HepG2 (cell line): ENCODE data around the gene OASL. TPM values are rescaled to one million over a fixed set of nuclear protein-coding genes. Genes with fewer than 3 reads are reported as not detected.

Source experiments
- ATF7-NPFF ChIP-seq: sonication (generic); formaldehyde crosslinking; IDR thresholded peaks from 2 replicates; pipeline ENCODE4 v1.8.1; 2023; ENCODE audit warnings: mild to moderate bottlenecking, low read depth, missing genetic modification reagents, moderate library complexity
- CEBPG ChIP-seq: IDR thresholded peaks from 2 replicates; pipeline ENCODE4 v1.6.1; 2016
- EHMT2 ChIP-seq: fragments of 200-600 bp; sonication (generic); IDR thresholded peaks from 2 replicates; pipeline ENCODE4 v1.7.0; 2017; ENCODE audit warnings: antibody characterized with exemption, low read depth, low read length, borderline replicate concordance
- HIC2 ChIP-seq: sonication (generic); formaldehyde crosslinking; IDR thresholded peaks from 2 replicates; pipeline ENCODE4 v1.9.0; 2022; ENCODE audit warnings: low read depth, missing genetic modification reagents
- HOMEZ ChIP-seq: IDR thresholded peaks from 2 replicates; pipeline ENCODE4 v1.6.1; 2016; ENCODE audit warnings: low read depth
- IKZF4 ChIP-seq: sonication (generic); formaldehyde crosslinking; IDR thresholded peaks from 2 replicates; pipeline ENCODE4 v1.5.1; 2020; ENCODE audit warnings: borderline replicate concordance, mild to moderate bottlenecking, low read depth, missing genetic modification reagents; ENCODE audit errors: not compliant biosample characterization
- IRF2 ChIP-seq: IDR thresholded peaks from 2 replicates; pipeline ENCODE4 v1.6.1; 2018; ENCODE audit warnings: missing genetic modification reagents, missing compliant biosample characterization
- JUN ChIP-seq: sonication (generic); formaldehyde crosslinking; IDR thresholded peaks from 2 replicates; pipeline ENCODE4 v1.4.0; 2020; ENCODE audit warnings: mild to moderate bottlenecking, missing genetic modification reagents
- NR2F1 ChIP-seq, 2 experiments: fragments of 450-650 bp in 1 of 2; formaldehyde crosslinking in 1 of 2; IDR thresholded peaks; 2 replicates each; pipeline versions ENCODE4 v1.5.0 to v1.6.1; 2016 to 2020; ENCODE audit warnings: mild to moderate bottlenecking in 1 of 2, missing compliant biosample characterization in 1 of 2, missing genetic modification reagents in 1 of 2, moderate library complexity in 1 of 2
- TBX2 ChIP-seq: sonication (generic); formaldehyde crosslinking; IDR thresholded peaks from 2 replicates; pipeline ENCODE4 v1.5.0; 2020; ENCODE audit warnings: missing genetic modification reagents, mild to moderate bottlenecking, borderline replicate concordance
- THYN1 ChIP-seq: sonication (generic); formaldehyde crosslinking; IDR thresholded peaks from 2 replicates; pipeline ENCODE4 v1.8.1; 2023; ENCODE audit warnings: low read depth, mild to moderate bottlenecking, moderate library complexity, missing genetic modification reagents, borderline replicate concordance
- ZNF34 ChIP-seq: sonication (generic); formaldehyde crosslinking; IDR thresholded peaks from 2 replicates; pipeline ENCODE4 v1.4.0; 2020; ENCODE audit warnings: mild to moderate bottlenecking, missing genetic modification reagents, borderline replicate concordance
- ZNF430 ChIP-seq: sonication (generic); formaldehyde crosslinking; IDR thresholded peaks from 2 replicates; pipeline ENCODE4 v1.9.0; 2021; ENCODE audit warnings: mild to moderate bottlenecking, missing genetic modification reagents
- ZNF547 ChIP-seq: sonication (generic); formaldehyde crosslinking; IDR thresholded peaks from 2 replicates; pipeline ENCODE4 v1.5.1; 2020; ENCODE audit warnings: mild to moderate bottlenecking, missing genetic modification reagents
- ZNF724P ChIP-seq: sonication (generic); formaldehyde crosslinking; IDR thresholded peaks from 2 replicates; pipeline ENCODE4 v1.8.0; 2022; ENCODE audit warnings: missing genetic modification reagents, borderline replicate concordance
- ZNF788 ChIP-seq: sonication (generic); formaldehyde crosslinking; IDR thresholded peaks from 2 replicates; pipeline ENCODE4 v1.5.0; 2020; ENCODE audit warnings: mild to moderate bottlenecking, missing genetic modification reagents, borderline replicate concordance
- polyA plus RNA-seq, 8 experiments: library from polyadenylated mRNA; depleted of rRNA in 3 of 8; stranded (reverse) in 7 of 8; unstranded in 1 of 8; fragments of >200 nt; fragmentation: Illumina TruSeq in 4 of 8; extraction: Trizol in 4 of 8; gene quantifications; 2 replicates each; pipeline versions ENCODE4 v1.2.1 to v1.2.3, GENCODE V29; 2011 to 2016; ENCODE audit warnings: low read depth in 4 of 8, missing spikeins in 1 of 8, mixed read lengths in 1 of 8; ENCODE audit not compliant: insufficient read depth in 1 of 8
- total RNA-seq, 5 experiments: library from RNA; depleted of rRNA; stranded (reverse); fragments of >200 nt; fragmentation: Illumina TruSeq; extraction: Trizol; gene quantifications; 2 replicates each; pipeline ENCODE4 v1.2.3, GENCODE V29; 2016; ENCODE audit warnings: low read depth in 1 of 5
- TF ChIP-seq, protein P1 (sequence below): sonication (generic); formaldehyde crosslinking; IDR thresholded peaks from 2 replicates; pipeline ENCODE4 v1.4.0; 2020; ENCODE audit warnings: missing genetic modification reagents
- TF ChIP-seq, protein P2 (sequence below): sonication (generic); formaldehyde crosslinking; IDR thresholded peaks from 2 replicates; pipeline ENCODE4 v1.5.0; 2020; ENCODE audit warnings: mild to moderate bottlenecking, low read depth, missing genetic modification reagents, borderline replicate concordance

Gene OASL
- total and polyA plus RNA-seq, 2 of the 13 experiments (the other 11 are each of a cell fraction or from before 2014, with no cell fraction given) = 0.11 to 0.22 TPM

- TF ChIP-seq HIC2 (peak; percentile 74; the same call in 1 of the 2 replicates), EHMT2 (no peak; the same call in 1 of the 2 replicates), ZNF547 (no peak), IRF2 (CRISPR knock-in tag) (no peak), NR2F1 (CRISPR knock-in tag; IDR thresholded peaks at IDR 0.05) (peak in 1 of 2 experiments; percentile 48; a peak in 1 of 4 replicates), JUN (CRISPR knock-in tag) (no peak), IKZF4 (no peak), THYN1 (CRISPR knock-in tag) (no peak; the same call in 1 of the 2 replicates), ZNF34 (no peak), TBX2 (CRISPR knock-in tag) (peak; percentile 74), ZNF430 (peak; percentile 83), ATF7-NPFF (CRISPR knock-in tag) (peak; percentile 51; the same call in 1 of the 2 replicates), HOMEZ (CRISPR knock-in tag) (0 out of 2 replicates have a peak, but pooled peaks have one; percentile 28), ZNF724P (CRISPR knock-in tag) (no peak; the same call in 1 of the 2 replicates), ZNF788 (CRISPR knock-in tag) (peak; percentile 80), CEBPG (no peak; the same call in none of the 2 replicates)
- TF ChIP-seq, protein P1, sequence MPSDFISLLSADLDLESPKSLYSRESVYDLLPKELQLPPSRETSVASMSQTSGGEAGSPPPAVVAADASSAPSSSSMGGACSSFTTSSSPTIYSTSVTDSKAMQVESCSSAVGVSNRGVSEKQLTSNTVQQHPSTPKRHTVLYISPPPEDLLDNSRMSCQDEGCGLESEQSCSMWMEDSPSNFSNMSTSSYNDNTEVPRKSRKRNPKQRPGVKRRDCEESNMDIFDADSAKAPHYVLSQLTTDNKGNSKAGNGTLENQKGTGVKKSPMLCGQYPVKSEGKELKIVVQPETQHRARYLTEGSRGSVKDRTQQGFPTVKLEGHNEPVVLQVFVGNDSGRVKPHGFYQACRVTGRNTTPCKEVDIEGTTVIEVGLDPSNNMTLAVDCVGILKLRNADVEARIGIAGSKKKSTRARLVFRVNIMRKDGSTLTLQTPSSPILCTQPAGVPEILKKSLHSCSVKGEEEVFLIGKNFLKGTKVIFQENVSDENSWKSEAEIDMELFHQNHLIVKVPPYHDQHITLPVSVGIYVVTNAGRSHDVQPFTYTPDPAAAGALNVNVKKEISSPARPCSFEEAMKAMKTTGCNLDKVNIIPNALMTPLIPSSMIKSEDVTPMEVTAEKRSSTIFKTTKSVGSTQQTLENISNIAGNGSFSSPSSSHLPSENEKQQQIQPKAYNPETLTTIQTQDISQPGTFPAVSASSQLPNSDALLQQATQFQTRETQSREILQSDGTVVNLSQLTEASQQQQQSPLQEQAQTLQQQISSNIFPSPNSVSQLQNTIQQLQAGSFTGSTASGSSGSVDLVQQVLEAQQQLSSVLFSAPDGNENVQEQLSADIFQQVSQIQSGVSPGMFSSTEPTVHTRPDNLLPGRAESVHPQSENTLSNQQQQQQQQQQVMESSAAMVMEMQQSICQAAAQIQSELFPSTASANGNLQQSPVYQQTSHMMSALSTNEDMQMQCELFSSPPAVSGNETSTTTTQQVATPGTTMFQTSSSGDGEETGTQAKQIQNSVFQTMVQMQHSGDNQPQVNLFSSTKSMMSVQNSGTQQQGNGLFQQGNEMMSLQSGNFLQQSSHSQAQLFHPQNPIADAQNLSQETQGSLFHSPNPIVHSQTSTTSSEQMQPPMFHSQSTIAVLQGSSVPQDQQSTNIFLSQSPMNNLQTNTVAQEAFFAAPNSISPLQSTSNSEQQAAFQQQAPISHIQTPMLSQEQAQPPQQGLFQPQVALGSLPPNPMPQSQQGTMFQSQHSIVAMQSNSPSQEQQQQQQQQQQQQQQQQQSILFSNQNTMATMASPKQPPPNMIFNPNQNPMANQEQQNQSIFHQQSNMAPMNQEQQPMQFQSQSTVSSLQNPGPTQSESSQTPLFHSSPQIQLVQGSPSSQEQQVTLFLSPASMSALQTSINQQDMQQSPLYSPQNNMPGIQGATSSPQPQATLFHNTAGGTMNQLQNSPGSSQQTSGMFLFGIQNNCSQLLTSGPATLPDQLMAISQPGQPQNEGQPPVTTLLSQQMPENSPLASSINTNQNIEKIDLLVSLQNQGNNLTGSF (CRISPR knock-in tag) = peak; percentile 60; the same call in 1 of the 2 replicates
- TF ChIP-seq, protein P2, sequence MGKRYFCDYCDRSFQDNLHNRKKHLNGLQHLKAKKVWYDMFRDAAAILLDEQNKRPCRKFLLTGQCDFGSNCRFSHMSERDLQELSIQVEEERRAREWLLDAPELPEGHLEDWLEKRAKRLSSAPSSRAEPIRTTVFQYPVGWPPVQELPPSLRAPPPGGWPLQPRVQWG (CRISPR knock-in tag) = no peak
Observed at GRCh38 chr12:120979862-120980696, 59.0 kb downstream of the OASL start (continued).
